ENCODE measurements around the gene CNIH2. TPM values are rescaled to one million over a fixed set of nuclear protein-coding genes. Genes with fewer than 3 reads are reported as not detected.

CNIH2 gene
- total RNA-seq, 1 experiment from 2014 or later = 8.4 TPM

DNA sequence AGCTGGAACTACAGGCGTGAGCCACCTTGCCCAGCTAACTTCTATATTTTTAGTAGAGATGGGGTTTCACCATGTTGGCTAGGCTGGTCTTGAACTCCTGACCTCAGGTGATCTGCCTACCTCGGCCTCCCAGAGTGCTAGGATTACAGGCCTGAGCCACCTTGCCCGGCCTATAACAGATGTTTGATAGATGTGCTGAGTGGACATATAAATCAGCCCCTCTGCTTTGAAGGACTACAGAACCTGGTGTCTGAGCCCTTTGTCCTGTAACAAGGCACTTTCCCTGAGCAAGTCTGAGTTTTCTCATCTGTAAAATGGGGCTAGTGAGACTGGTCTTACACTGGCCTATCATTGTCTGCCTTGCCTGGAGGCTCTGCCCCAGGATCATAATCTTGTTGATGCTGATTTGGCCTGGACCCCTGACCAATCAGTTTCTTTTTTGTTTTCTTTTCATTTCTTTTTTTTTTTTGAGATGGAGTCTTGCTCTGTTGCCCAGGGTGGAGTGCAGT is 51.2 kb downstream of the CNIH2 start:
- no peak for DNase-seq (ENCODE audit: low spot score)

DNA sequence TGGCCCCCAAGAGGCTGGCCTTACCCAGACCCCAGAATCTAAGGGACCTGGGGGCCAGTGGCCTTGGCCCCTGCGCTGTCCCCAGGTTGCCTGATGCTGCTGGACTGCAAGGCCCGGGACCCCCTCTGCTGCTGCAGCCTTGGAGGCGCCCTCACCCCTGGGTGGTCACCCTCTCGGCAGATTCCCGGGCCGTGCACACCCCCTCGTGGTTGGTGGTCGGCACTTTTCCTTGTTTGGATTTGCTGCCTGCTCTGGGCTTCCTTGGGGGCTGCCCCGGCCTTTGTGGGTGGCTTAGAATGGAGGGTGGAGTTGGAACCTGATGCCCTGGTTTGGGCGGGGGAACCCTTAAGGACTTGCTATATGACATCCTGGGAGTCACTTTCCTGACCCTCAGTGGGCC is 53.0 kb downstream of the CNIH2 start:
- no peak for DNase-seq (ENCODE audit: low spot score)

DNA sequence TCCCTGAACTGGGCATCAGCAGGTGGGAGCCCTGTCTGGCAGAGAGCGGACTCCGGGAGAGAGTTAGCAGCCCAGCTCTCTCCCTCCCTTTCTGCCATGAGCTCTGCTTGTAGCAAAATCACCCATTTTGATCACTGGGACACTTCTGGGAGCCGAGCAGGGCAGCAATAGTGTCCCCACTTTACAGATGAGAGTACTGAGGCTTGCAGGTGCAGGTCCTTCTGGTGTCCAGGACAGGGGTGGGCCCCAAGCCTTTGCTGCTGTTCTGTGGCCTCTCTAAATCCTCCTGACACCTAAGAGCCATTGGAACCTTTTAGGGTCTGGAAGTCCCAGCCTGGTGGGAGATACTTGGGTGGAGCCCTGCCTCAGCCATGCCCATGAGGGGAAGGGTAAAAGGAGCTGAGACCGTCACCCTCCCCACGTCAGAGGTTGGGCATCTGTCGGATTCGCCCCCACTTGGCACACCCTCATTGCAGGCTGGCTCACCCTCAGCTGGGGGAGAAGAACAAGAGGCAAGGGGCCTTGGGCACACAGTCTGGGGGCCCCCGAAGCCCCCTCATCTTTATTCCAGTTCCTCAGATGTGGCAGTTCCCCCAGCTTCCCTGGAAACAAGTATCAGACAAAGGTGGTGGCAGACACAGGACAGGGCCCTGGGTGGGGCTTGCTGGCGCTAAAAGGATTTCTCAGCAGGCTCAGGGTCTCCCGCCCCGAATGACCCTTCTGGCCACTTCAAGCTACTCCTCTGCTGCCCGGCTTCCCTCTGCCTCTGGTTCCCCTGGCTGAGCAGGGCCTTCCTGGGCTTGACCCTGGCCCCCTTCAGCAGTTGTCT is 53.8 kb downstream of the CNIH2 start:
- DNase-seq (ENCODE audit: low spot score) = no peak

DNA sequence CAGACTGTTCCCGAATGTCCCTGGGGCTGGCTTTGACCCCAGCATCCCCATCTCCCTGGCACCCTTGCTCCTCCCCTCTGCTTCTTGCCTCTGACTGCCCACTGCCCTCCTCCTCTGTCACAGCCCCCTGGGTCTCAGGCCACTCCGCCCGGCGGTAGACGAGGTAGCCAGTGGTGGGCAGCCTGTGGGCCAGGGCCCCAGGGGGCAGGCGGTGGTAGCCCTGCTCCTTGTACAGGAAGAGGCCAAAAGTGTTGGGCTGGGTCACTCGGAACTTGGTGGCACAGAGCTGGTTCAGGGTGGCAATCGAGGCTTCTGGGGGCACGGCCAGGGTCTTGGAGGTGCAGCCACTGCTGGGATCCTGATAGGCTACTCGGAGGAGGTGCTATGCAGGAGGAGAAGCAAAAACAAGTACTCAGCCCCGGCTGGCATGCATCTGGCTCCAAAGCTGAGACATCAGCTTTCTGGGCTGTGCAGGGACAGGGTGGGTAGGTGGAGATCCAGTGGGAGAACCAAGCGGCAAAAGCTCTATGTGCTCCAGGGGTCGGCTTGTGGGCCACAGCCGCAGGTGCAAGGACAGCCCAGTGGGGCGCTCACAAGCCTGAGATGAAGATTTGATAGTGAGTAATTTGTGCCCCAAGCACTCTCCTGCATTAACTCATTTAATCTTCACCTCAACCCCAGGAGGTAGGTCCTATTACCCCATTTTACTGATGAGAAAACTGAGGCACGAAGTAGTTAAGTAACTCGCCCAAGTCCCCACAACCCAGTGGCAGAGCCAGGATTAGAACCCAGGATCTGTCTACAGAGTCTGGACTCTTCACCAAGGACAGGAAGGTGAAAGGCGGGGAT is 54.6 kb downstream of the CNIH2 start:
- DNase-seq (ENCODE audit: low spot score) = no peak

DNA sequence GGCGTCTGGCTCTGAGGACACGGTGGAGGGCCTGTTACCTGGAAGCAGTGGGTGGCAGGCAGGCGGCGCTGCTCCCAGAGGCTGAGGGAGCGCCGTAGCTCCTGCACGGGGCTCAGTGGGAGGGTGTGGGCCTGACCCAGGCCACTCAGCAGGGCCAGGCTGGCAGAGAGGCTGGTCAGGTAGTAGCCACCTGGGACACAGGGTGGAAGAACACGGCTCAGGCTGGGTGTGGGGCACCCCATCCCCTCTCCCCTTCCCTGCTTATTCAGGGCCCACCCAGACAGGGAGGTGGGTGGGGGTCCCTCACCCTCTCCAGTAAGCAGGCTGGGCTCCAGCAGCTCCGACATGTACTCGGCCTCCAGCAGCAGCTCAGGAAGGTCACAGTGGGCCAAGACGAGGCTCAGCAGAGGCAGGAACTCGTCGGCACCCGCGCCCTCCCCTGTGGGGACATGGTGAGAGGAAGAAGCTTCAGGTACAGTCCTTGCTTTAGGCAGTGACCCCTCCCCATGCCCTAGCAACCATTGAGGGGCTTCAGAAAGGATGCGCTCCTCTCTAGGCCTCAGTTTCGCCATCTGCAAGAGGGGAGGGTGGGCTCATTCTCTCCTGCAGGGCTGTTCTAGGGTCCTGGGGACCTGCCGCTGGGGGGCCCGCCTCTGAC is 55.4 kb downstream of the CNIH2 start:
- DNase-seq (ENCODE audit: low spot score) = no peak

Other genes with a start within 250 kb of the CNIH2 start
- gene GAL3ST3, start 229.0 kb upstream of the CNIH2 start, total RNA-seq (2014; rRNA removed; shearing (Covaris generic)) = not detected in 2 replicates
- 135 and 140 TPM in 2 replicates for gene SF3B2, start 225.8 kb upstream of the CNIH2 start, total RNA-seq (2014; rRNA removed; shearing (Covaris generic))
- 7.6 and 8.9 TPM in 2 replicates for gene PACS1, start 207.9 kb upstream of the CNIH2 start, total RNA-seq (2014; rRNA removed; shearing (Covaris generic))
- 9.0 and 15.1 TPM in 2 replicates for gene KLC2, start 20.5 kb upstream of the CNIH2 start, total RNA-seq (2014; rRNA removed; shearing (Covaris generic))
- gene RAB1B, start 9.5 kb upstream of the CNIH2 start, total RNA-seq (2014; rRNA removed; shearing (Covaris generic)) = 98.6 and 111 TPM in 2 replicates
- gene YIF1A, start 11.0 kb downstream of the CNIH2 start, total RNA-seq (2014; rRNA removed; shearing (Covaris generic)) = 114 and 120 TPM in 2 replicates
- 0.08 and 0.10 TPM in 2 replicates for gene TMEM151A, start 13.7 kb downstream of the CNIH2 start, total RNA-seq (2014; rRNA removed; shearing (Covaris generic))
- not detected in 2 replicates for gene CD248, start 38.9 kb downstream of the CNIH2 start, total RNA-seq (2014; rRNA removed; shearing (Covaris generic))
- gene RIN1, start 58.3 kb downstream of the CNIH2 start, total RNA-seq (2014; rRNA removed; shearing (Covaris generic)) = 4.3 and 7.4 TPM in 2 replicates
- 88.2 and 107 TPM in 2 replicates for gene BRMS1, start 66.9 kb downstream of the CNIH2 start, total RNA-seq (2014; rRNA removed; shearing (Covaris generic))
- 24.5 and 25.2 TPM in 2 replicates for gene B4GAT1, start 69.5 kb downstream of the CNIH2 start, total RNA-seq (2014; rRNA removed; shearing (Covaris generic))
- gene SLC29A2, start 93.6 kb downstream of the CNIH2 start, total RNA-seq (2014; rRNA removed; shearing (Covaris generic)) = 0.39 and 0.62 TPM in 2 replicates
- gene NPAS4, start 142.9 kb downstream of the CNIH2 start, total RNA-seq (2014; rRNA removed; shearing (Covaris generic)) = not detected in 2 replicates
- 71.8 and 77.7 TPM in 2 replicates for gene MRPL11, start 160.7 kb downstream of the CNIH2 start, total RNA-seq (2014; rRNA removed; shearing (Covaris generic))
- 5.6 and 7.5 TPM in 2 replicates for gene PELI3, start 188.7 kb downstream of the CNIH2 start, total RNA-seq (2014; rRNA removed; shearing (Covaris generic))
- gene DPP3, start 202.3 kb downstream of the CNIH2 start, total RNA-seq (2014; rRNA removed; shearing (Covaris generic)) = 61.4 and 66.7 TPM in 2 replicates
- 12.3 and 14.9 TPM in 2 replicates for gene BBS1, start 232.5 kb downstream of the CNIH2 start, total RNA-seq (2014; rRNA removed; shearing (Covaris generic))

All from H4 (cell line).